ENCODE measurements around the gene OGT. TPM values are rescaled to one million over a fixed set of nuclear protein-coding genes. Genes with fewer than 3 reads are reported as not detected.

The OGT gene
- total RNA-seq, 1 experiment from 2014 or later: 116 TPM

GRCh38 chrX:71556036-71556435 lies 23.1 kb downstream of the OGT start:
- no peak overlapping the region for H2BK20ac ChIP-seq (ENCODE audit: low read depth, low read length, poor library complexity, severe bottlenecking)
- no CpG with 5 or more reads among the region's 3 CpGs for WGBS (ENCODE audit: extremely low coverage, insufficient read length, low lambda C conversion rate)
- peaks cover 55 to 69% of the 10 kb centered on the region in 2 experiments for H3K9me3 Mint-ChIP-seq
- no peak overlapping the region for H3K56ac ChIP-seq (ENCODE audit: insufficient read length, low read depth, low read length)
- H3K9ac ChIP-seq (ENCODE audit: extremely low read depth, insufficient read length, low read length): no peak overlapping the region
- no peak overlapping the region for H2BK5ac ChIP-seq (ENCODE audit: insufficient read length, low read length)
- no peak overlapping the region for H2AFZ ChIP-seq (ENCODE audit: low read length)
- H3K79me1 ChIP-seq (ENCODE audit: insufficient read depth, low read depth, low read length, poor library complexity, severe bottlenecking): no peaks in the 10 kb centered on the region
- H3K79me2 ChIP-seq (ENCODE audit: insufficient read depth, low read length): no peaks in the 10 kb centered on the region; the same call in 1 of the 2 replicates
- H3K4me1 ChIP-seq (ENCODE audit: insufficient read depth, low read length): no peaks in the 10 kb centered on the region
- peak overlapping the region in 1 of 3 experiments; percentile 9; a peak in 2 of 7 replicates for H3K27ac Mint-ChIP-seq
- no peak overlapping the region for H4K5ac ChIP-seq (ENCODE audit: insufficient read length, low read depth, low read length)
- no peaks in the 10 kb centered on the region for H3K27me3 ChIP-seq (ENCODE audit: insufficient read depth, low read length)
- H3K4me1 Mint-ChIP-seq: no peaks in the 10 kb centered on the region
- H2BK15ac ChIP-seq (ENCODE audit: low read depth, low read length): no peak overlapping the region
- H3K36me3 Mint-ChIP-seq (ENCODE audit: insufficient read depth in 1 of 3, low read depth in 3 of 3): peaks cover 33 to 79% (median 65%) of the 10 kb centered on the region in 3 experiments; a peak in 6 of 7 replicates
- H3K23me2 ChIP-seq (ENCODE audit: insufficient read length, low read depth, low read length, poor library complexity, severe bottlenecking): no peaks in the 10 kb centered on the region
- no peak overlapping the region for H3K14ac ChIP-seq (ENCODE audit: insufficient read depth, low read length)
- no peak overlapping the region for H3T11ph ChIP-seq (ENCODE audit: low read length)
- no peak overlapping the region for H2BK12ac ChIP-seq (ENCODE audit: insufficient read length, low read depth, low read length)
- no peak overlapping the region for H3K4me3 Mint-ChIP-seq
- H3K4ac ChIP-seq (ENCODE audit: low read depth, low read length): no peak overlapping the region
- H3K27ac ChIP-seq (ENCODE audit: insufficient read length, low read depth, low read length): no peak overlapping the region
- H3K23ac ChIP-seq (ENCODE audit: insufficient read length, low read depth, low read length): no peak overlapping the region
- H2BK120ac ChIP-seq (ENCODE audit: low read depth, low read length, poor library complexity, severe bottlenecking): no peak overlapping the region
- H3K27me3 Mint-ChIP-seq (ENCODE audit: low read depth): no peaks in the 10 kb centered on the region
- DNase-seq: no peak
- H3K18ac ChIP-seq (ENCODE audit: insufficient read length, low read depth, low read length): no peak overlapping the region
- no peak for TF ChIP-seq CTCF (conservative IDR thresholded peaks at IDR 0.05)
- H3K4me2 ChIP-seq (ENCODE audit: insufficient read depth, insufficient read length, low read length): no peak overlapping the region
- no peak overlapping the region for H2AK5ac ChIP-seq (ENCODE audit: insufficient read length, low read length)
- H4K20me1 ChIP-seq (ENCODE audit: control insufficient read depth, insufficient read depth, insufficient read length): no peaks in the 10 kb centered on the region
- H3K9me3 ChIP-seq (ENCODE audit: control insufficient read depth, low read depth, low read length): peaks cover 24% of the 10 kb centered on the region
- no peak overlapping the region for H4K8ac ChIP-seq (replicated peaks; ENCODE audit: insufficient read length, low read depth, low read length)
- no peak overlapping the region for H4K91ac ChIP-seq (ENCODE audit: insufficient read length, low read depth, low read length)
